B cell (primary cell): Measurements from ENCODE around the gene CACNA1D.

Source experiments
- CTCF ChIP-seq: fragments of 200-600 bp; IDR thresholded peaks from one replicate; pipeline ENCODE4 v1.8.0; 2022; ENCODE audit warnings: antibody characterized with exemption, mild to moderate bottlenecking
- EZH2 ChIP-seq: IDR thresholded peaks from 2 replicates; pipeline ENCODE4 v1.6.1; 2012; ENCODE audit warnings: borderline replicate concordance, low read depth, mild to moderate bottlenecking, moderate library complexity, low read length; ENCODE audit not compliant: insufficient read depth, poor library complexity, severe bottlenecking

- no peak for TF ChIP-seq CTCF
- TF ChIP-seq EZH2, result no peak
These were observed 225.4 kb downstream of the CACNA1D start for GRCh38 chr3:53719796-53720195.
